Nephron progenitor cell (in vitro differentiated cells): ENCODE measurements around the gene CCDC148.

ENCODE experiments used
- DNase-seq: peaks from one replicate; pipeline ENCODE4 v3.0.0; 2021
- H3K27ac Mint-ChIP-seq: 2 replicates; pipeline ENCODE4 v1.8.0; 2021; ENCODE audit warnings: mild to moderate bottlenecking, moderate library complexity, mixed read lengths
- H3K27me3 Mint-ChIP-seq: 2 replicates; pipeline ENCODE4 v1.8.0; 2021; ENCODE audit warnings: mild to moderate bottlenecking, low read depth, mixed read lengths; ENCODE audit not compliant: poor library complexity
- H3K36me3 Mint-ChIP-seq: 2 replicates; pipeline ENCODE4 v1.8.0; 2021; ENCODE audit warnings: low read depth, mixed read lengths
- H3K4me1 Mint-ChIP-seq: 2 replicates; pipeline ENCODE4 v1.8.0; 2021; ENCODE audit warnings: mixed read lengths
- H3K4me3 Mint-ChIP-seq: 2 replicates; pipeline ENCODE4 v1.8.0; 2021; ENCODE audit warnings: mild to moderate bottlenecking, moderate library complexity, mixed read lengths
- H3K9me3 Mint-ChIP-seq: 2 replicates; pipeline ENCODE4 v1.8.0; 2021; ENCODE audit warnings: mild to moderate bottlenecking, moderate library complexity, mixed read lengths
- CTCF ChIP-seq: fragments of 200-600 bp; sonication (generic); IDR thresholded peaks from 2 replicates; pipeline ENCODE4 v1.5.0; 2021; ENCODE audit warnings: antibody characterized with exemption

The CCDC148 gene

DNA sequence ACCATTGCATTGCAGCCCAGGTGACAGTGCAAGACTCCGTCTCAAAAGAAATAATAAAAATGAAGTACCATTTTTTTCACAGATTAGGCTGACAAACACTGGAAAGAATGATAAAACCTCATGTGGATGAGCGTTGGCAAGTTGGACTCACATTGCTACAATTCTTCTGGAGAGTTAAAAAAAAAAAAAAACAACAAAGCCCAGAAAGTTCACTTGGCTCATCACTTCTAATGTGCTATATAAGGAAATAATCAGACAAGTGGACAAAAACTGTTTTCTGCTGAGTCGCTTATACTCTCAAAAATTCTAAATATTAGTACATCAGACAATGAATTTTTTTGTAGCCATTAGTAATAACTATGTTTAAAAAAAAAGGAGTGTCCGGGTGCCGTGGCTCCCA, 38.6 kb upstream of the CCDC148 start:
- Mint-ChIP-seq H3K36me3 (no peaks in the 10 kb centered on the region), H3K9me3 (no peaks in the 10 kb centered on the region), H3K27me3 (no peaks in the 10 kb centered on the region), H3K4me3 (no peak overlapping the region), H3K4me1 (peaks cover 66% of the 10 kb centered on the region), H3K27ac (no peak overlapping the region)
- TF ChIP-seq CTCF, result no peak
- no peak for DNase-seq

DNA sequence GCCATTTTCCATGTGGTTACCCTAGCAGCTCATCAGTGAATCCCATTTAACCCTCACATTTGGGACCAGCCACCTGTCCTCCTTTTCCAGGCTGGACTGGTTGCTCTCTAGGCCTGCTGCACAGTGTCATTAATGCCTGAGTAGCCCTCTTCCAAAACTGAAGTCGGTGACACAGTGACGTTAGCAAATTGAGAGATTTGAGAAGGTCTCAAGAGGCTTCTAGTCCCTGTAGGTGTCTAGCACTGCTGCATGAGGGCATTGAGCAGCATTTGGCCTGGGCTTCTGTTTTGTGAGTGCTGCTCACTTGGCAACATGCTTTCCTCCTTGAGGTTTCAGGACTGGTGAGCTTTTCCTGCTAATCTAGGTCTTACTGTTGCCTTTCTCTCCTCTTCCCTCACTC, 36.9 kb upstream of the CCDC148 start:
- Mint-ChIP-seq H3K27ac (peak overlapping the region; percentile 0), H3K36me3 (no peaks in the 10 kb centered on the region), H3K27me3 (no peaks in the 10 kb centered on the region), H3K4me3 (no peak overlapping the region), H3K9me3 (no peaks in the 10 kb centered on the region), H3K4me1 (peaks cover 70% of the 10 kb centered on the region)
- TF ChIP-seq CTCF, result no peak
- no peak for DNase-seq

DNA sequence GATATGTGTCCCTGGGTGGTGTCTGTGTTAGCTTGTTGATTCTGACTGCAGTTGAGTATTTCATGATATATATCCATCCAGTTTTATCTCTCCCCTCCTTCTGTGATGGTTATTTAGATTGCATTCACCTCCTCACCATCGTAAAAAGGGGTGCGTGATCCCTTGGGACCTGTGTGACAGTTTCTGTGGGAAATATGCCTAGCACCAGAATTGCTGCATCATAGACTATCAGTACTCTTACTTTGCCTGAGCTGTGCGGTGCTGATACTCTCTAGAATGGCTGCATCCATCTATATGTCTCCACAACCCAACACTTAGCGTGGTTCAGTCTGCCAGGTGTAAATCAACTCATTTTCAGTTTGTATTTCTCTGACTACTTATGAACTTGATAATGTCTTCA, 34.5 kb upstream of the CCDC148 start:
- Mint-ChIP-seq H3K4me3 (no peak overlapping the region), H3K9me3 (no peaks in the 10 kb centered on the region), H3K4me1 (peaks cover 76% of the 10 kb centered on the region)

DNA sequence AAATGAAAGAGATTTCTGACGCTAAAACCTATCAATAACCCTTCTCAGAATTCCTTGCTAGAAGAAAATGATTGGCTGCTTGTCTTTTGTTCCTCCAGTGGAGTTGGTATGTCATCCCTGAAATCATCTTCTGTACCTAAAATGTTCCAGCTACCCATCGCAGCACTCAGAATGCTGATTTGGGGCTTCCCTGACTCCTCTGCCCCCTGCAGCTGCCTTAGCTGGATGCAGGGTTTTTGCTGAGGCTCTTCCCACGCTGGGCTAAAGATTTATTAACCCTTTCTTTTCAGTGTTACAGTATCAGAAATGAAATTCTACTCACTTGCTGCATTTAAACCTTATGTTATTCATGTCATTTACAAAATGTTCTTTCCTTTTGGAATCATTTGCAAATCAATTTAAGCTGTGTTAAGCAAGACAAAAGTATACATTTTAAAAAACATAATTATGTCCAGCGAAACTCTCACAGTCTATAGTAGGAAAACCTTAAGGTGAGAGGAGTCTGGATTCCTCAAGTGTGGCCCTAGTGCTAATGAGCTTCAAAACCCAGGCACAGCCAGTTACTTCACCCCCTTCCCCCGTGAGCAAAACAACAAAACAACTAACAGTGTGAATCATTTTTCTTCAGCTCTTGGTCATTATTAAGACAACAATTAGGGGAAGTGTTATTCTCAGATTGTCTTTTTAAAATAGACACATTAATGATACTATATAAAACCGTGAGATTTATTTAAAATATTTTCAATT, 33.0 kb upstream of the CCDC148 start:
- Mint-ChIP-seq H3K36me3 (peaks cover 1% of the 10 kb centered on the region), H3K9me3 (no peaks in the 10 kb centered on the region), H3K27ac (peak overlapping the region; percentile 65), H3K4me3 (no peak overlapping the region), H3K4me1 (peaks cover 76% of the 10 kb centered on the region), H3K27me3 (no peaks in the 10 kb centered on the region)
- TF ChIP-seq CTCF, result no peak
- no peak for DNase-seq

More for the DNA sequence above, 34.5 kb upstream of the CCDC148 start:
- Mint-ChIP-seq H3K36me3 (no peaks in the 10 kb centered on the region), H3K27me3 (no peaks in the 10 kb centered on the region), H3K27ac (peak overlapping the region; percentile 5)
- DNase-seq, result no peak
- TF ChIP-seq CTCF, result no peak

GRCh38 chr2:158488442-158489216, 32.1 kb upstream of the CCDC148 start:
- Mint-ChIP-seq H3K4me1 (peaks cover 72% of the 10 kb centered on the region), H3K27me3 (no peaks in the 10 kb centered on the region), H3K27ac (peak overlapping the region; percentile 65), H3K4me3 (no peak overlapping the region), H3K36me3 (peaks cover 6% of the 10 kb centered on the region), H3K9me3 (peaks cover 4% of the 10 kb centered on the region)
- no peak for TF ChIP-seq CTCF
- DNase-seq, result no peak
